ENCODE measurements around the gene EIF2A. TPM values are rescaled to one million over a fixed set of nuclear protein-coding genes. Genes with fewer than 3 reads are reported as not detected.

EIF2A gene
- total RNA-seq, 1 donor from 2014 or later: 65.7 TPM

DNA sequence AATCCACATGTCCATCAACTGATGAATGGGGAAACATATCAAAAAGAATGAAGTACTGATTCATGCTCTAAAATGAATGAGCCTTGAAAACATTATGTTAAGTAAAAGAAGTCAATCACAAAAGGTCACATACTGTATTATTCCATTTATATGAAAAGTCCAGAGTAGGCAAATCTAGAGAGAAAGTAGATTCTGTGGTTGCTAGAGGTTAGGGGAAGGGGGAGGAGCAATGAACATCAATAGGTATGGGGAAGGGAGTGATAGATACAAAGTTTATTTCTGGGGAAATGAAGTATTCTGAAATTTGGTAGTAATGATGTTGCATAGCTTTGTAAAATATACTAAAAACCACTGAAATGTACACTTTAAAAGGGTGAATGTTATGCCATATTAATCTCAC is 14.8 kb upstream of the EIF2A start:
- no peak overlapping the region for H3K27ac Mint-ChIP-seq (ENCODE audit: unreplicated experiment)
- no peaks in the 10 kb centered on the region for H3K36me3 Mint-ChIP-seq (ENCODE audit: low read depth)
- TF ChIP-seq, protein P1, sequence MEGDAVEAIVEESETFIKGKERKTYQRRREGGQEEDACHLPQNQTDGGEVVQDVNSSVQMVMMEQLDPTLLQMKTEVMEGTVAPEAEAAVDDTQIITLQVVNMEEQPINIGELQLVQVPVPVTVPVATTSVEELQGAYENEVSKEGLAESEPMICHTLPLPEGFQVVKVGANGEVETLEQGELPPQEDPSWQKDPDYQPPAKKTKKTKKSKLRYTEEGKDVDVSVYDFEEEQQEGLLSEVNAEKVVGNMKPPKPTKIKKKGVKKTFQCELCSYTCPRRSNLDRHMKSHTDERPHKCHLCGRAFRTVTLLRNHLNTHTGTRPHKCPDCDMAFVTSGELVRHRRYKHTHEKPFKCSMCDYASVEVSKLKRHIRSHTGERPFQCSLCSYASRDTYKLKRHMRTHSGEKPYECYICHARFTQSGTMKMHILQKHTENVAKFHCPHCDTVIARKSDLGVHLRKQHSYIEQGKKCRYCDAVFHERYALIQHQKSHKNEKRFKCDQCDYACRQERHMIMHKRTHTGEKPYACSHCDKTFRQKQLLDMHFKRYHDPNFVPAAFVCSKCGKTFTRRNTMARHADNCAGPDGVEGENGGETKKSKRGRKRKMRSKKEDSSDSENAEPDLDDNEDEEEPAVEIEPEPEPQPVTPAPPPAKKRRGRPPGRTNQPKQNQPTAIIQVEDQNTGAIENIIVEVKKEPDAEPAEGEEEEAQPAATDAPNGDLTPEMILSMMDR (conservative IDR thresholded peaks at IDR 0.05): no peak
- peaks cover 3% of the 10 kb centered on the region for H3K27me3 Mint-ChIP-seq (ENCODE audit: low read depth)
- H3K9me3 Mint-ChIP-seq: no peaks in the 10 kb centered on the region
- H3K4me1 Mint-ChIP-seq: peaks cover 7% of the 10 kb centered on the region
- no peak overlapping the region for H3K4me3 Mint-ChIP-seq
- no peak for DNase-seq (ENCODE audit: low read depth, low spot score)

DNA sequence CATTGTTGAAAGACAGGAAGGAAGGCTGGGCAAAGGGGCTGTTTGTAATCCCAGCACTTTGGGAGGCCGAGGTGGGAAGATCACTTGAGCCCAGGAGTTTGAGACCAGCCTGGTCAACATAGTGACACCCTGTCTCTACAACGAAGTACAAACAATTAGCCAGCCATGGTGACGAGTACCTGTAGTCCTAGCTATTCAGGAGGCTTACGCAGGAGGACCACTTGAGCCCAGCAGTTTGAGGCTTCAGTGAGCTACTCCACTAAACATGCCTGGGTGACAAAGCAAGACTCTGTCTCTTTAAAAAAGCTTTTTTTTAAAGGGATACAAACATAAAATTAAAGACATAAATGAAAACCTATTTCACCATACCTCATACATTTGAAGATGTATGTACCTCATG is 11.4 kb upstream of the EIF2A start:
- DNase-seq (ENCODE audit: low read depth, low spot score): no peak
- H3K36me3 Mint-ChIP-seq (ENCODE audit: low read depth): no peaks in the 10 kb centered on the region
- H3K4me3 Mint-ChIP-seq: no peak overlapping the region
- no peaks in the 10 kb centered on the region for H3K27me3 Mint-ChIP-seq (ENCODE audit: low read depth)
- no peaks in the 10 kb centered on the region for H3K9me3 Mint-ChIP-seq
- no peaks in the 10 kb centered on the region for H3K4me1 Mint-ChIP-seq
- no peak overlapping the region for H3K27ac Mint-ChIP-seq (ENCODE audit: unreplicated experiment)
- TF ChIP-seq, protein P1 (conservative IDR thresholded peaks at IDR 0.05): no peak

DNA sequence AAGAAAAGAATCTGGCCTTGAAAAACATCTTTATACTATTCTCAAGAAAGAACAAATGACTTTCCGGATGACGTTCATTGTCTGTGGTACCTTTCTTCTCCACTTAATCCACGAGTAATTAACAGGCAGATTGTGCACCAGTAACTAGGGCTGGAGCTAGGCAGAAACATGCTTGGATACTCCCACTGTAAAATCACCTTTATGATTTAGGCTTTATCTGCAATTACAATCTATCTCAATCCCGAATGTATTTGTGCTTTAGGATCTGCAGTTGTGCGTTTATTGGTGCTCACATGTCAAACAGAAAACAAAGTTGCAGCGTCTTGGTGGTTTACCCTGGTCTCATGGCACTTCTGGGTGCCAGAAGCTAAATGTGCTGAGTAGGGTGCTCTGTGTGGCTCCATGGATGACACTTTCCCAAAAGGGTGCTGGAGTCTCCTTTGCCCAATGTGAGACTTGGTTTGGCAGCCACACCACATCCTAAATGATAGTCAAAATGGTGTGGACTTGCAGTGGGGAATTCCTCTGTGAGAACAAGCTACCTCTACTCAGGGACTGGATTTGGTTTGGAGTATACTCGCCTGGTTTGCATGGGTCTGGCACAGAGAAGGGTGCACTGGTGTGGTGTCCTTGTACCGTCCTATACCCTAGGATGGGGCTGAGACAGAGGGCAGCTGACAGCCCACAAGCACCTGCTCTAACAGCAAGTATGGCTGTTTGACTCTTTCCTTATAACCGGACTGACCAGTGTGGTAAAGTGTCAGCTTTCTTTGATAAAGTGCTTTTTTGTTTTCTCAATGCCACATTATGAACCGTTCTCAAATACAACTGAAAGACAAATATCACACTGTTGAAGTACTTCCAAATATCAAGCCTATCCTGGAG is 8.0 kb upstream of the EIF2A start:
- Mint-ChIP-seq H3K4me1 (no peaks in the 10 kb centered on the region), H3K9me3 (no peaks in the 10 kb centered on the region), H3K4me3 (no peak overlapping the region), H3K27me3 (ENCODE audit: low read depth) (no peaks in the 10 kb centered on the region), H3K36me3 (ENCODE audit: low read depth) (no peaks in the 10 kb centered on the region), H3K27ac (ENCODE audit: unreplicated experiment) (no peak overlapping the region)
- no peak for DNase-seq (ENCODE audit: low read depth, low spot score)
- TF ChIP-seq, protein P1 (conservative IDR thresholded peaks at IDR 0.05): no peak

DNA sequence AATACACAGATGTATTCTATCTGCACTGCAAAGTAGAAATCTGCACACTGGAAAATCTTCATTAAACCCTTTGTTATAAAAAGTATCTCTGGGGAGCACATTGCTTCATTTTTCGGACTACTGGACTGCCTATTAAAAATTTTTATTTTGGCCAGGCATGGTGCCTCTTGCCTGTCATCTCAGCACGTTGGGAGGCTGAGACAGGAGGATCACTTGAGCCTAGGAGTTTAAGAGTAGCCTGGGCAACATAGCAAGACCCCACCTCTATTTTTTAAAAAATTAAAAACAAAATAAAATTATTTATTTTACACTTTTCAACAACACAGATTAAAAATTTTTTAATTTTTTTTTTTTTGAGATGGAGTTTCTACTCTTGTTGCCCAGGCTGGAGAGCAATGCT is 6.3 kb upstream of the EIF2A start:
- Mint-ChIP-seq H3K4me1 (peaks cover 11% of the 10 kb centered on the region), H3K4me3 (no peak overlapping the region), H3K36me3 (ENCODE audit: low read depth) (no peaks in the 10 kb centered on the region), H3K27ac (ENCODE audit: unreplicated experiment) (no peak overlapping the region), H3K27me3 (ENCODE audit: low read depth) (no peaks in the 10 kb centered on the region), H3K9me3 (no peaks in the 10 kb centered on the region)
- TF ChIP-seq, protein P1 (conservative IDR thresholded peaks at IDR 0.05): no peak
- no peak for DNase-seq (ENCODE audit: low read depth, low spot score)

DNA sequence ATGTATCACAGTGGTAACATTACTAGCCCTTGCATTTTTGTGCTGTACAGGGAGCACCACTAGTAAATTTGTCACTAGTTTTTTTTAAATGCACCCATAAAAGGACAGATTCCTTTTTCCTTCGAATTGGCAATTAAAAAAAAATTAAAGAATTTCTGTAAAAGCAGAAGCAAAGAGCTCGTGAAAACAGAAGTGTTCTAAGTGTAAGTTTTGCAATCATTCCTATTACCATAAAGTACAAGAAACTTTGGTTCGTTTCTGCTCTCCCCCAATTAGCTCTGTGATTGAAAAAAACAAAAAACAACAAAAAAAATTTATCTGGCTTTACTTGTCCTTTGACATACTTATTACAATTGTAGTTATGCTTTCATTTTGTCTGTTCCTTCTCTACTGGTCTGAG is 5.6 kb upstream of the EIF2A start:
- no peak overlapping the region for H3K4me3 Mint-ChIP-seq
- H3K36me3 Mint-ChIP-seq (ENCODE audit: low read depth): no peaks in the 10 kb centered on the region

More for the DNA sequence above, 5.6 kb upstream of the EIF2A start:
- H3K9me3 Mint-ChIP-seq: no peaks in the 10 kb centered on the region
- TF ChIP-seq, protein P1 (conservative IDR thresholded peaks at IDR 0.05): no peak
- no peaks in the 10 kb centered on the region for H3K27me3 Mint-ChIP-seq (ENCODE audit: low read depth)
- H3K27ac Mint-ChIP-seq (ENCODE audit: unreplicated experiment): no peak overlapping the region
- H3K4me1 Mint-ChIP-seq: peaks cover 14% of the 10 kb centered on the region
- no peak for DNase-seq (ENCODE audit: low read depth, low spot score)
